Ectodermal cell (in vitro differentiated cells): ENCODE results near the gene MCM9.

Source experiments
- H3K27ac ChIP-seq: 2 replicates; pipeline ENCODE4 v1.7.0; 2013; ENCODE audit warnings: mild to moderate bottlenecking, low read depth, low read length; ENCODE audit not compliant: insufficient read depth, poor library complexity, severe bottlenecking
- H3K27me3 ChIP-seq: 2 replicates; pipeline ENCODE4 v1.7.0; 2013; ENCODE audit warnings: mild to moderate bottlenecking, low read length; ENCODE audit not compliant: insufficient read depth, control insufficient read depth, poor library complexity, severe bottlenecking
- H3K36me3 ChIP-seq: one replicate; pipeline ENCODE4 v1.7.0; 2013; ENCODE audit warnings: low read length; ENCODE audit not compliant: control insufficient read depth, insufficient read depth
- H3K4me1 ChIP-seq: one replicate; pipeline ENCODE4 v1.7.0; 2013; ENCODE audit warnings: low read length; ENCODE audit not compliant: control insufficient read depth, insufficient read depth
- H3K4me3 ChIP-seq: 2 replicates; pipeline ENCODE4 v1.7.0; 2013; ENCODE audit warnings: low read depth, low read length, control low read depth; ENCODE audit not compliant: insufficient read depth
- H3K9me3 ChIP-seq: 2 replicates; pipeline ENCODE4 v1.7.0; 2013; ENCODE audit warnings: mild to moderate bottlenecking, low read length, moderate library complexity; ENCODE audit not compliant: control insufficient read depth
- WGBS, 2 experiments: methylation state at CpG; one replicate each; pipeline ENCODE4 v1.1.7; 2013; ENCODE audit warnings: missing lambda C conversion rate in 2 of 2; 5-methylcytosine and 5-hydroxymethylcytosine counted together

The MCM9 gene

GRCh38 chr6:118933855-118934460, 1.0 kb downstream of the MCM9 start:
- 42 to 45% methylated on average over 8 of the region's 8 CpGs for WGBS, 2 experiments

GRCh38 chr6:118932421-118932820, 2.5 kb downstream of the MCM9 start:
- Histone ChIP-seq H3K4me3 (no peak overlapping the region), H3K27ac (no peak overlapping the region), H3K36me3 (peaks cover 4% of the 10 kb centered on the region), H3K27me3 (no peaks in the 10 kb centered on the region), H3K4me1 (peaks cover 8% of the 10 kb centered on the region), H3K9me3 (no peaks in the 10 kb centered on the region)
- WGBS, 2 experiments, result 97 to 100% methylated on average over 1 to 2 of the region's 2 CpGs

More at GRCh38 chr6:118933855-118934460, 1.0 kb downstream of the MCM9 start:
- Histone ChIP-seq H3K27me3 (no peaks in the 10 kb centered on the region), H3K27ac (peak overlapping the region; percentile 94), H3K36me3 (peaks cover 4% of the 10 kb centered on the region), H3K4me3 (peak overlapping the region; percentile 96), H3K4me1 (peaks cover 8% of the 10 kb centered on the region), H3K9me3 (no peaks in the 10 kb centered on the region)

- Histone ChIP-seq H3K4me3 (no peak overlapping the region), H3K27ac (no peak overlapping the region), H3K27me3 (no peaks in the 10 kb centered on the region), H3K9me3 (no peaks in the 10 kb centered on the region), H3K36me3 (peaks cover 4% of the 10 kb centered on the region), H3K4me1 (peaks cover 8% of the 10 kb centered on the region)
- 82 to 95% methylated on average over 3 to 5 of the region's 5 CpGs for WGBS, 2 experiments
Observed at GRCh38 chr6:118931436-118931835, 3.5 kb downstream of the MCM9 start.

- no peak overlapping the region for H3K27ac ChIP-seq
- H3K27me3 ChIP-seq, result no peaks in the 10 kb centered on the region
- H3K4me3 ChIP-seq, result no peak overlapping the region
- peaks cover 4% of the 10 kb centered on the region for H3K4me1 ChIP-seq
- WGBS, 2 experiments, result 92 to 93% methylated on average over 3 of the region's 3 CpGs
- no peaks in the 10 kb centered on the region for H3K9me3 ChIP-seq
- H3K36me3 ChIP-seq, result peaks cover 4% of the 10 kb centered on the region
Observed at GRCh38 chr6:118930680-118931079, 4.3 kb downstream of the MCM9 start.

GRCh38 chr6:118923035-118923434, 11.9 kb downstream of the MCM9 start:
- H3K27me3 ChIP-seq, result no peaks in the 10 kb centered on the region
- no peak overlapping the region for H3K27ac ChIP-seq
- no peaks in the 10 kb centered on the region for H3K4me1 ChIP-seq
- H3K9me3 ChIP-seq, result no peaks in the 10 kb centered on the region
- H3K36me3 ChIP-seq, result peaks cover 8% of the 10 kb centered on the region
- 87 to 98% methylated on average over 3 of the region's 3 CpGs for WGBS, 2 experiments
- no peak overlapping the region for H3K4me3 ChIP-seq

GRCh38 chr6:118921084-118921483, 13.9 kb downstream of the MCM9 start:
- WGBS, 2 experiments, result 96 to 100% methylated on average over 1 of the region's 1 CpG
- H3K27me3 ChIP-seq, result no peaks in the 10 kb centered on the region
- H3K27ac ChIP-seq, result no peak overlapping the region
- peaks cover 8% of the 10 kb centered on the region for H3K36me3 ChIP-seq
- H3K9me3 ChIP-seq, result no peaks in the 10 kb centered on the region
- H3K4me3 ChIP-seq, result no peak overlapping the region
- no peaks in the 10 kb centered on the region for H3K4me1 ChIP-seq

GRCh38 chr6:118918329-118918725, 16.6 kb downstream of the MCM9 start:
- Histone ChIP-seq H3K4me3 (no peak overlapping the region), H3K4me1 (no peaks in the 10 kb centered on the region), H3K36me3 (peaks cover 16% of the 10 kb centered on the region), H3K27ac (no peak overlapping the region), H3K9me3 (no peaks in the 10 kb centered on the region), H3K27me3 (no peaks in the 10 kb centered on the region)
- WGBS, 2 experiments, result 86 to 100% methylated on average over 2 of the region's 2 CpGs

- no peak overlapping the region for H3K4me3 ChIP-seq
- H3K27me3 ChIP-seq, result no peaks in the 10 kb centered on the region
- 95 to 96% methylated on average over 5 of the region's 5 CpGs for WGBS, 2 experiments
- peaks cover 17% of the 10 kb centered on the region for H3K36me3 ChIP-seq
- H3K9me3 ChIP-seq, result no peaks in the 10 kb centered on the region
- no peak overlapping the region for H3K27ac ChIP-seq
- H3K4me1 ChIP-seq, result no peaks in the 10 kb centered on the region
Observed at GRCh38 chr6:118917546-118918328, 17.2 kb downstream of the MCM9 start.

- H3K27ac ChIP-seq, result no peak overlapping the region
- H3K36me3 ChIP-seq, result peaks cover 23% of the 10 kb centered on the region
- no peaks in the 10 kb centered on the region for H3K27me3 ChIP-seq
- H3K9me3 ChIP-seq, result no peaks in the 10 kb centered on the region
- no peak overlapping the region for H3K4me3 ChIP-seq
- H3K4me1 ChIP-seq, result no peaks in the 10 kb centered on the region
Observed at GRCh38 chr6:118914598-118914997, 20.4 kb downstream of the MCM9 start.

- Histone ChIP-seq H3K36me3 (peaks cover 29% of the 10 kb centered on the region), H3K27me3 (no peaks in the 10 kb centered on the region), H3K4me3 (no peak overlapping the region), H3K9me3 (no peaks in the 10 kb centered on the region), H3K27ac (no peak overlapping the region), H3K4me1 (no peaks in the 10 kb centered on the region)
- WGBS, 2 experiments, result 91 to 98% methylated on average over 2 of the region's 2 CpGs
Observed at GRCh38 chr6:118913161-118913560, 21.8 kb downstream of the MCM9 start.
